Stimulated activated naive CD8-positive, alpha-beta T cell treated with anti-CD3 and anti-CD28 coated beads, Interleukin-15, amount 100 ng/mL, for 72 hours (primary cell): Measurements from ENCODE around the gene DPH3.

ENCODE experiments used
- ATAC-seq: fragments of 150-1000 bp; cut with Tn5 transposase; 2 replicates; pipeline ENCODE4 v1.10.0; 2021; ENCODE audit warnings: mild to moderate bottlenecking, moderate library complexity
- DNase-seq, 2 donors: peaks; one replicate each; pipeline ENCODE4 v3.0.0; 2021 to 2022
- H3K27ac Mint-ChIP-seq, 2 donors: one replicate each; pipeline ENCODE4 v1.8.0; 2022; ENCODE audit warnings: mild to moderate bottlenecking in 2 of 2, mixed read lengths in 2 of 2, moderate library complexity in 2 of 2
- H3K27me3 Mint-ChIP-seq: one replicate; pipeline ENCODE4 v1.8.0; 2022; ENCODE audit warnings: mixed read lengths
- H3K4me1 Mint-ChIP-seq: one replicate; pipeline ENCODE4 v1.8.0; 2022; ENCODE audit warnings: mild to moderate bottlenecking, mixed read lengths
- H3K4me3 Mint-ChIP-seq, 2 donors: one replicate each; pipeline ENCODE4 v1.8.0; 2022; ENCODE audit warnings: mild to moderate bottlenecking in 2 of 2, mixed read lengths in 2 of 2, moderate library complexity in 1 of 2
- H3K9me3 Mint-ChIP-seq, 2 donors: one replicate each; pipeline ENCODE4 v1.8.0; 2022; ENCODE audit warnings: mixed read lengths in 2 of 2

The DPH3 gene

DNA sequence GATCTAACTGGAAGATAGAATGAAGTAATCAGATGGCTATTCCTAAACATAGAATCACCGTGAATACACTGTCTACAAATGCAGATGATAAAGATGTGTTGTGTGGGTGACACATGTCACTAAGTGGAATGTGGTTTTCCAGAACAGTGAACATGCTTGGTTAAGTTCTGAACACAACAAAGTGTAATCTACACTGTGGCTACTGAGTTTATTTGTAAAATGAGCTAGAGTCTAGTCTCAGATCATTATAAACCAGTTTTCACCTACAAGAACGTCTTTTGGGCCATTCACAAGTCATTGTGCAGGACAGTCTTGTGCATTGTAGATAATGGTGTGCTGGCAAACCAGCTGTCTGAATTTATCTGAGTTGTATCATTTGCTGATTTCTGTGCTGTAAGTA, 35.6 kb upstream of the DPH3 start:
- H3K27me3 Mint-ChIP-seq = no peaks in the 10 kb centered on the region
- no peak for DNase-seq
- peaks cover 91% of the 10 kb centered on the region for H3K4me1 Mint-ChIP-seq
- peak overlapping the region; percentile 14 to 94 for H3K27ac Mint-ChIP-seq
- H3K9me3 Mint-ChIP-seq = no peaks in the 10 kb centered on the region
- H3K4me3 Mint-ChIP-seq = peak overlapping the region; percentile 26 to 83
- peak; percentile 8 for ATAC-seq

DNA sequence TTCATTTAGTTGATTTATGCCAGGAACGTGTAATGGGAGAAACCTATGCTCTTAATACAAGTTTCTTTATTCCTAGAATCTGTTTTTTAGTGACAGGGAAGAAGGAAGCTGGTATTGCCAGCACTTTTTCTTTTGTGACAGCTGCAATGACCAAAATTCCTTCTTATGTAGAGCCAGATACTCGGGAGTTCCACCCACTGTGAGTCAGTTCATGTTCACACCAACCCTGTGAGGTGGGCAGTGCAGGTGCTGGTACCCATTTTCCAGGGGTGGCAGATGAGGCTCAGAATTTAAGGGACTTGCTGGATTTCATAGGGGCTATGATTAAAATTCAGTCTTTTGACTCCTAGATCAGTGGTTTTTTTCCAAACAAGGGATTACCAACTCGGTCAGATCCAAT, 35.0 kb upstream of the DPH3 start:
- Mint-ChIP-seq H3K27ac (peak overlapping the region; percentile 14 to 63), H3K4me3 (peak overlapping the region; percentile 34 to 83), H3K9me3 (no peaks in the 10 kb centered on the region), H3K4me1 (peaks cover 90% of the 10 kb centered on the region), H3K27me3 (no peaks in the 10 kb centered on the region)
- DNase-seq = no peak
- no peak for ATAC-seq

DNA sequence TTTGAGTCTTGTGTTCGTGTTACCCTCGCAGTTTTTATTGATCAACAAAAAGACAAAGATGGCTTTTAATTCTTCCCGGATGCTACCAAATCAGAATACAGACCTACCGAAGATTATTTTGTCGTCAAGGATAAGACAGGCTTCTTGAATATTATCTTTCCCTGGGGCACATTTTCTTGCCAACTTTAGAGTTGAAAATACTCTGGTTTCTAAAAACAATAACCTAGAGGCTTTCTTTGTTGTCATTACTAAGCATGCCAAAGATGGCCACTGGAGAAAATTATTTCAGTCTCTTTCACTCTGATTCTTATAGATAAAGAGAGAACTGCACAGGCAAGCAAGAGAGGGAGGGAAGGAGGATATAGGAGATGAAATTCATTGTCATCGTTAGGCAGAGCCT, 34.1 kb upstream of the DPH3 start:
- Mint-ChIP-seq H3K27me3 (no peaks in the 10 kb centered on the region), H3K4me3 (peak overlapping the region; percentile 59 to 83)

DNA sequence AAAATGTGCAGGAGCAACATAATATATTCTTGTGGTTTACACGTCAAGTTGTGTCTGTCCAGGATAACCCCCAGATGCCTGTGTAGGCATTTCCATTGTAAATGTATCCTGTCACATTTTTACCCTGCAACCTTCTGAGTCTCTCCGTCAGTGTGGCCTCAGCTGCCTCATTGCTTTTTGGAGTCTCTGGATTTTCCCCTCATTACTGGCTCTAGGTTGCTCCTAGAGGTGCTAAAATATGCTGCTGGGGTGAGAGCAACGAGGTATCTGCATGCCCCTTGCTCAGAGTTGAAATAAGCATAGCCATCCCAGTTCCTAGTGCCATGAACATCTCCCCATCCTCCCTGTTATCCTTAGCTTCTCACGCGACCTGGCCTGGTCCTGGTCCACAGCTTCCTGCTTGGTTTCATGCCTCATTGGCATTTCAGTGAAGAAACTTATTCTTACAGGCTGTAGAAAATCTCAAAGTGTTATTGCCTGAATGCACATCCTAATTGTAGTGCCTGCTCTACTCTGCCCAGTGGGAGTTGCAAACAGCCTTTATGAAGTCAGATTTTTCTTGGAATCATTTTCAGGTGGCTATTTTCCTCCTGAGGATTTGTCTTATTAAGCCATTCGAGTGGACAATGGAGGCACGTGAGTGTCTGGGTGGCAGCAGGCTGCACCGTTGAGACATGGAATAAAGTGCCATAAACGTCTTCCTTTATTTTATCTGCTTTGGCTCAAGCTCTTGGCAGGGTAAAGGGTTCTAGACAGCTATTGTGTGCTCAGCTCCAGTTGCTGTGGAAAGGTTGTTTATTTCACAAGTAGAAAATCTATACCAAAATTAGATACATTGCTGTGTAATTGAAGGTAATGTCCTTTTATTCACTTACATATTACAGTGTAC, 33.5 kb upstream of the DPH3 start:
- Mint-ChIP-seq H3K27me3 (no peaks in the 10 kb centered on the region), H3K4me3 (peak overlapping the region; percentile 59 to 83), H3K9me3 (peaks cover 0 to 8% of the 10 kb centered on the region in 2 donors), H3K27ac (peak overlapping the region; percentile 80 to 92), H3K4me1 (peaks cover 91% of the 10 kb centered on the region)
- peak; percentile 40 for ATAC-seq
- DNase-seq = no peak

More for the DNA sequence above, 34.1 kb upstream of the DPH3 start:
- peaks cover 89% of the 10 kb centered on the region for H3K4me1 Mint-ChIP-seq
- H3K27ac Mint-ChIP-seq = peak overlapping the region in 1 of 2 donors; percentile 91
- no peak for ATAC-seq
- no peak for DNase-seq
- peaks cover 0 to 2% of the 10 kb centered on the region in 2 donors for H3K9me3 Mint-ChIP-seq

DNA sequence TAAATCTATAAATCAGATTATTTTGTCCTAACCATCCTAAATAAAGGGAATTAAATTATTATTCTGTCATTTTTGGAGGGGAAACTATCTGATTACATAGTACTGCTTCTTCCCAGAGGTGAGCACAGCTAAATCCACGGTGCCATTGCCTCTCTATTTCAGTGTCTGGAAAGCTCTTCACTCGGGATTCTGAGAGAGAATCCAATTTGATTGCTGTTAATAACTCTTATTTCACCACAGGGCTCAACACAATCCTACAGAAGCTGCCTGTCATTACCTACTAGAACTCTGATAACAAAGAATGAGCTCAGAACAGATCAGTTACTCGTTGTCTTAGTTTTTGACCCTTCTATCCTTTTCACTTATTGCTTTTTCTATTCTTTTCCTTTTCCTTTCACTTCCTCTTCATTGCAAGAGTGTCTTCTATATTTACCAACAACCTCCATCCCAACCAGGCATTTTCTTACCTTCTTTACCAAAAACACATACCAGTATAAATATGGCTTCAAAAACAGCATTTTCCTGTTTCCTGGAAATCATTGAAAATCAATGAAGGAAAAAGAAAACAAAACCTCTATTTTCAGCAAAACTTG, 30.7 kb upstream of the DPH3 start:
- no peak for ATAC-seq
- no peak for DNase-seq
- Mint-ChIP-seq H3K4me1 (peaks cover 92% of the 10 kb centered on the region), H3K27me3 (no peaks in the 10 kb centered on the region), H3K27ac (peak overlapping the region; percentile 13 to 49), H3K4me3 (peak overlapping the region; percentile 67 to 76), H3K9me3 (peaks cover 6 to 14% of the 10 kb centered on the region in 2 donors)

DNA sequence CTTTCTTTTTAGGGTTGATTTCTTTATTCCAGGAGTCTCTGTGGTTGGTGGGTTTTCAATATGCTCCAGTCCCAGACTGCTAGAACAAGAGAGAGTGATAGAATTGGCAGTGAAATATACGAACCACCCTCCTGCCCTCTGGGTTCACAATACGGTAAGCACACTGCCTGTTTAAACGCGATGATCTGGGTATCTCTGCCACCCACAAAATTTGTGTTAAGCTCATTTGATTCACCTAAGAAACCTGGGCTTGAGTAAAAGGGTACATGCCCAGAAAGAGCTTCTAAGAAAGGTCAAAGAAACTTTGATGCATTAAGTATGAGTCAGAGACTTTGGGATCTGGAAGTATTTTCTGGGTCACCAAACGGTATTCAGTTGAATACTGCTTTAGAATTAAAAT, 30.1 kb upstream of the DPH3 start:
- DNase-seq (no peak), ATAC-seq (peak; percentile 58)
- Mint-ChIP-seq H3K4me3 (peak overlapping the region; percentile 74 to 76), H3K4me1 (peaks cover 94% of the 10 kb centered on the region), H3K27ac (peak overlapping the region; percentile 15 to 77), H3K9me3 (peaks cover 6 to 14% of the 10 kb centered on the region in 2 donors), H3K27me3 (no peaks in the 10 kb centered on the region)

DNA sequence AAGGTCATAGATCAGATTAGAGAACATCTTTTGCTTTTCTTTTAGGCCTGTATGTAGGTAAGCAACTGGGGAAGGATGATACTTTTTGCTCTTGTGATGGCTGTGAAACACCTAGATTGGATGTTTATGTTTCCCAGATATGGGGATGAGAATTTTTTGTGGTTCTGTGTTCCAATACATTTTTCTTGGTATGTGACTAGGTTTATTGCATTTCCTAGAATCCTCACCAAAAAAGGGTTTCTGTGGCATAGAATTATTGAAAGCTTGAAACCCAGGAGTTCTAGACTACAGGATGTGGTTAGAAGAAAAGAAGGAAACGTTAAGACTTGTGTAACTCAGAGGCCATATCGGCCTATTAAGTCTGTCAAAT, 26.1 kb upstream of the DPH3 start:
- peaks cover 74% of the 10 kb centered on the region for H3K4me1 Mint-ChIP-seq
- H3K27me3 Mint-ChIP-seq = no peaks in the 10 kb centered on the region
- peak; percentile 39 for ATAC-seq
- H3K9me3 Mint-ChIP-seq = peaks cover 6 to 14% of the 10 kb centered on the region in 2 donors
- H3K4me3 Mint-ChIP-seq = peak overlapping the region; percentile 89 to 95
- H3K27ac Mint-ChIP-seq = peak overlapping the region; percentile 82 to 93
- no peak for DNase-seq

DNA sequence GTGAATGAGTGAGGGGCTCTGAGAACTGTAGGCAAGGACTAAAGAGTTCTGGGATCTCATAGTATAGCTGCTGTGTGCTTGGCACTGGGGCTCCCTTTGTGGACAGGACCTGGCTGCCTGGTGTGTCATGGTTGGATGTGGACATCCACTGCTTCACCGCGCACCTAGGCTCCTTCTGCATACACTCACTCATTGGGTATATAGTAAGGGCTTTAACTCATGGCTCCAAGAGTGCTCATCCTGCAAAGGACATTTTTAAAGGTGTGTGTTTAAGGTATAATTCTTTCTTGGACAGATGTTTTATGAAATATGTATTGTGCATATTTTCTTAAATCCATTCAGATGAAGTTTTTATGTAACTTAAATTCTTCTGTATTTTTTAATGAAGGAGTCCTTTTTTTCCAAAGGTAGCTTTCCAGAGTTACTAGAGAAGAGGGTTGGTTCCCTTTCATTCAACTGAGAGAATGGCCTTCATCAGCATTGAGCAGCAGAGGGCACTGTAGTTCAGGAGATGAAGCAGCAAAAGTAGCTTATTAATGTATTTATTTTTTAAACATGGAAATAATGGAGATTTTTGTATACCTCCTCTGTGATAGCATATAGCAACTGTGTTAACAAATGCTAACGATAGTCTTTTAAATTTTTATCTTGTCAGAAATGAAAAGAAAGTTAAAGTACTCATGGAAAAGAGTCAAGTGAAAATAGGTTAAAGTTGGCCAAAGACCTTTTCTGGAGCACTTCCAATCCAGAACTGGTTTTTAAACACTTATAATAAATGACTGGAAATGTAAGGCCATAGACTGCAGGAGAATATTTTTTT, 25.5 kb upstream of the DPH3 start:
- Mint-ChIP-seq H3K27me3 (no peaks in the 10 kb centered on the region), H3K9me3 (peaks cover 6 to 14% of the 10 kb centered on the region in 2 donors), H3K4me3 (peak overlapping the region; percentile 89 to 95), H3K27ac (peak overlapping the region; percentile 82 to 93), H3K4me1 (peaks cover 71% of the 10 kb centered on the region)
- ATAC-seq (no peak), DNase-seq (peak in 1 of 2 donors; percentile 55)

DNA sequence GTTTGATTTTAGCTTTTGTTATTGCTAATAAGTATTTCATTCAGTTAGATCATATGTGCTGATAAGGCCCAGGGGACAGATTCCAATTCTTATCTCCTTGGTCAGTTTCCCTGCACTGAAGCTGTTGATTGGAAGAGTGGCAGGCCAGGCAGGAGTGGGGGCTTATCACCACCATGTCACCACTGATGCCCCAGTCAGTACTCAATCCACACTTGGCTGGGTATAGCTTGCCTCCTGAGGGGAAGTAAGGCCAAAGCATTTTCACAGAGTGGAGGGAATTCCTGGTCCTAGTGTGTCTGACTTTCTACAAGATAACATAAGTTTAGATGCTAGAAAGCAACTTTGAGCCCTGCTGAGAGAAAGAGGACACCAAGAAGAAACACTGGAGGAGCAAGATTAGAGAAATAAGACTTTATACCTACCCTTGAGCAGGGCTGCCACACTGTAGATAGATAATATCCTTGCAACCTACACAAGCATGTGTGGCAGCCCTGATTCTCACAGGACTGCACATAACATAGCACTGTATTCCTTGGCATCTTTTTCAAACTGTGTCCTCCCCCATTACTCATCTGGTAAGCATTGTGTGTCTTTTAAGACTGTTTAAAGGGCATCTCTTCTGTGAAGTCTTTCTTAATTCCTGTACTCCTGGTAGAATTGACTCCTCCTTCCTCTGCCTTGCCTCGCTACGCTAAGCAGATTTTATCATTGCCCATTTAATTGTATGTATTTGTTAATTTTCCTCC, 24.6 kb upstream of the DPH3 start:
- Mint-ChIP-seq H3K27me3 (no peaks in the 10 kb centered on the region), H3K4me3 (peak overlapping the region; percentile 89 to 95), H3K27ac (peak overlapping the region; percentile 91 to 94), H3K4me1 (peaks cover 72% of the 10 kb centered on the region), H3K9me3 (peaks cover 6 to 14% of the 10 kb centered on the region in 2 donors)
- ATAC-seq (no peak), DNase-seq (no peak)

DNA sequence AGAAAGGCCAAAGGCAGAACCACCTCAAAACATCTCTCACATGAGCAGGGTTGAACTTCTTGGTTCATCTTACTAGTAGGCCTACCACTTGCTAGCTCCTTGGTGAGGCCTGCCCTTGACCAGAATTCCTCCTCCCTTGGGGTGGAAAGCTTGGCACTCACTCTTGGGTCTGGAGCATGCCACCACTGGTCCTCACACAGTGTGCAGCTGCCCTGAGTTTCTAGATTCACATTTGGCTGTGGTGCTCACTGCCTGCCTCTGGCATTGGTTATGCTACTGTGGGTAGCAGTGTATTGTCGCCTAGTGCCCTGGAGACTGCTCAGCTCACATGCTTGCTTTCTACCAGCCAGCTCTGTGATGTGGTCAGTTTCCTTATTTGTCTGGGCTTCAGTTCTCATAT, 23.9 kb upstream of the DPH3 start:
- peaks cover 68% of the 10 kb centered on the region for H3K4me1 Mint-ChIP-seq
- H3K4me3 Mint-ChIP-seq = peak overlapping the region; percentile 89 to 95
- ATAC-seq = peak; percentile 60
- no peak for DNase-seq
- no peaks in the 10 kb centered on the region for H3K27me3 Mint-ChIP-seq
- H3K27ac Mint-ChIP-seq = peak overlapping the region; percentile 91 to 94
- H3K9me3 Mint-ChIP-seq = peaks cover 6 to 9% of the 10 kb centered on the region in 2 donors

DNA sequence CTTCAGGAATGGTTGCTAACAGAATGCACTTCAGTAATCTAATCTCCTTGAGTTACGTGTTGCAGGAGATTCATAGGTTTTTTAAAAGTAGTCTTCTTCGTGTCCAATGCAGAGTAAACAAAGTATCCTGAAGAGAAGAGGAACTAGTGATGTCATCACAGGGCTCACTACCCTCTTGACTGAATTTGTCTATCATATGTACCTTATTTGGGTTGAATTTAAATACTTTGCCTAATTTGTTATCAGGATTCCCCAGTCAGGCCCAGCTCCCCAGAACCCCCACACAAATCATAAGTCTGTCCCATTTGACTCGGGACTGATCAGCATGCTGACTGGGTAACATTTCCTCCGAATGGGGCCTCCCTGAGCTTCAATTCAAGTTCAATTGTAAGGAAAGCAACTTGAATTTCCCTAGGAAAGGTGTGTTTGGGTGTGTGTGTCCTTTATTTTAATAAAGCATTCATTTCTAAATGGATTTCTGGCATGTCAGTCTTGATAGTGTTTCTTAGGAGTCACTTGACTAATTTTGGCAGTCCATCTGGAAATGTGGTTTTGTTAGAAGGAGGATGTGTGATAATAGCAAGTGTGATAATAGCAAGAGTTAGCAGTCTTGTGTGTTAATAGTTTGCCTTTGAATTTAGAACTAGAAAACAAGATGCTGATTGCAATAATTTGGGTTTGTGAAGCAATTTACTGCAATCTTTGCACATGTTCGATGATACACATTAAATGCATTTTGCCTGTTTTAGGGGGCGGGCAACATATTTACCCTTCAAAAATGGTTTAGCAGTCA, 22.2 kb upstream of the DPH3 start:
- Mint-ChIP-seq H3K27me3 (no peaks in the 10 kb centered on the region), H3K4me3 (peak overlapping the region; percentile 89 to 95), H3K4me1 (peaks cover 64% of the 10 kb centered on the region), H3K27ac (peak overlapping the region; percentile 95 to 96), H3K9me3 (no peaks in the 10 kb centered on the region)
- DNase-seq (no peak), ATAC-seq (peak; percentile 31)

DNA sequence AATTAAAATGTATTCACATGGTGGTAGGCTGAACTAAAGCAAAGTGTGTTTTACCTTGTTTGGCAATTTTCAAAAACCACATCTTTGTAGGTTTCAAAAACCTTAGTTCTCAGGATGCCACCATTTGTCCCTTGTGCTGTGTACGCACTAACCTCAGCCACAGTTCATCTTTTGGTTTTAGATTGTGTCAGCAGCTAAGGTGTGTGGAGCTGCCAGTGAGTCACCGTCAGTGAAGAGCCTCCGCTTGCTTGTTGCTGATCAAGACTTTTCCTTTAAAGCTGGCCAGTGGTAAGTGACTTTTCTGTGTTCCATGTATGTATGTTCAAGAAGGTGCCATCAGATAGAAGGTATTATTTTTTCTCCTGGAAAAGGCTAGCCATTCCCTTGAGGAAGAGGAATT, 21.4 kb upstream of the DPH3 start:
- H3K27me3 Mint-ChIP-seq = no peaks in the 10 kb centered on the region
- H3K27ac Mint-ChIP-seq = peak overlapping the region; percentile 95 to 96
- peak; percentile 71 to 81 for DNase-seq
- H3K4me3 Mint-ChIP-seq = peak overlapping the region; percentile 89 to 95
- H3K4me1 Mint-ChIP-seq = peaks cover 56% of the 10 kb centered on the region
- peak; percentile 89 for ATAC-seq
- H3K9me3 Mint-ChIP-seq = no peaks in the 10 kb centered on the region

DNA sequence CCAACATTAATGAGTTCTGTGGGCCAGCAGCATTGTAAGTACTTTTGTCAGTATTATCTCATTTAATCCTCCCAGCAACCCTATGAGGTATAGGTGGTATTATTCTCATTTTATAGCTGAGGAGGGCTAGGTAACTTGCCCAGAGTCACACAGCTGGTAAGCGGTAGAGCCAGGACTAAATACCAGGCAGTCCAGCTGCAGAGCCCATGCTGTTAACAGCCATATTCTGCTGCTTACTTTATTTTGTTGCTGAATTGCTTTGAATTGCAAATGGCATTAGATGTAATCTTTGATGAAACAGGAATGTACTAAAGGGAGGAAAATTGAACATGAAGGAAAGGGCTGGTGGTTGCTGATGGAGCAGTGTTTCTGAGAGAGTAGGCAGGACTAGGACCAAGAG, 19.9 kb upstream of the DPH3 start:
- Mint-ChIP-seq H3K27me3 (no peaks in the 10 kb centered on the region), H3K27ac (peak overlapping the region; percentile 30 to 40), H3K4me3 (peak overlapping the region; percentile 44 to 95), H3K9me3 (no peaks in the 10 kb centered on the region), H3K4me1 (peaks cover 41% of the 10 kb centered on the region)
- DNase-seq (no peak), ATAC-seq (no peak)

DNA sequence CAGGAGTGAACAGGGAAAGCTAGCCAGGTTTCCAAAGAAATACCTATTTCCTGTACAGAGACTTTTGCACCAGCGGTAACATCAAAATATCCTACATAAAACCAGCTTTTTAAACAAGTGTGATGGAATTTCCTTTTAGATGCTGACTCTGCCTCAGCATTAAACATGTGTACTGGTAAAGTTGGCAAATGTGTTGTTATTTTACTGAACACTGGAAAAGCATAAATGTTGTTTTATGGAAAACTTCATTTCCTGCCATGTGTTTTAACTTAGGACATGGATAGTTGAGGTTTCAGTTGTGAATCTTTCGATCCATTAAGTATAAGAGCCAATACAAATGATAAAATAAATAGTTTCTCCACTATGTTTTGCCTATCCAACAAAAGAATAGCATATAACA, 15.9 kb upstream of the DPH3 start:
- DNase-seq (no peak), ATAC-seq (no peak)
- H3K27me3 Mint-ChIP-seq = no peaks in the 10 kb centered on the region
- no peaks in the 10 kb centered on the region for H3K9me3 Mint-ChIP-seq
- H3K4me1 Mint-ChIP-seq = peaks cover 23% of the 10 kb centered on the region
- H3K4me3 Mint-ChIP-seq = no peak overlapping the region
- H3K27ac Mint-ChIP-seq = no peak overlapping the region
